ENCODE measurements around the gene SPRYD3. TPM values are rescaled to one million over a fixed set of nuclear protein-coding genes. Genes with fewer than 3 reads are reported as not detected.

Gene SPRYD3
- total RNA-seq, 6 donors from 2014 or later = 34.8 to 53.3 (median 46.7) TPM

DNA sequence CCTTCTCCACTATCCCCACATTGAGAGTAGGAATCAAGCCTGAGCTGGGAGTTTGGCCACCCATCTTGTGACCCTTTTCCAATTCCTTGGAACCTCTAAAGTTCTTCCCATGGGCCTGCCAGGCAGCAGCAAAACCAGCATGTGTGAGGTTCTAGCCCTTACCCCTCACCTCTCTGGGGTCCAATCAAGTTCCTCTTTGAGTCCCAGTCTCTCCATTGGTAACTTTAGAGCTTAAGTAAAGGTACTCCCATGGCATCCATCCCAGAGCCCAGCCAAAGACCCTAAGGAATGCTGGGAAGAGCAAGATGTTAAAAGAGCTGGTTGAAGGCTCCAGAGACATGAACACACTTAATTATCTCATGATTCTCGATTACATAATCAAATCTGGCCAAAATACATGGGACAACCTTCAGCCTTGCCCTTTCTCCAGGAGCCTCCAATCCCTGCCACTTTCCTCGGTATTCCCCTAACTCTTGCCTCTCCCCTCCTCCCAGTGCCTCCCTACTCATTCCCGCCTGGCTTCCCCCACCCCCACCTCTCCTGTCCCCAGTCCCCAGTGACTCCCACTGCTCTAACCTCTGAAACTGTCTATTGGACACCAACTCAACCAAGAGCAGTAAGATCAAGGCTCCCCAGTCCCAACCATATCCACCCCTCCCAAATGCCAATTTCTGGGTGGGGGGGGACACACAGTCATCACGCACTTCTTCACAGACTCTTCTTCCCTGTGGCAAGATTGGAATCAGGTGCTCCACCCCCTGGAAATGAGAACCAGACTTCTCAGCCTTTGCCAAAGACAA, 34.1 kb downstream of the SPRYD3 start:
- ATAC-seq (ENCODE audit: low FRiP score in 2 of 2) (no peak), DNase-seq (no peak)
- TF ChIP-seq EP300 (IDR thresholded peaks at IDR 0.05) = no peak
- no peak for TF ChIP-seq POLR2AphosphoS5 (IDR thresholded peaks at IDR 0.05)
- no peak for TF ChIP-seq POLR2A (IDR thresholded peaks at IDR 0.05)
- TF ChIP-seq, protein P1, sequence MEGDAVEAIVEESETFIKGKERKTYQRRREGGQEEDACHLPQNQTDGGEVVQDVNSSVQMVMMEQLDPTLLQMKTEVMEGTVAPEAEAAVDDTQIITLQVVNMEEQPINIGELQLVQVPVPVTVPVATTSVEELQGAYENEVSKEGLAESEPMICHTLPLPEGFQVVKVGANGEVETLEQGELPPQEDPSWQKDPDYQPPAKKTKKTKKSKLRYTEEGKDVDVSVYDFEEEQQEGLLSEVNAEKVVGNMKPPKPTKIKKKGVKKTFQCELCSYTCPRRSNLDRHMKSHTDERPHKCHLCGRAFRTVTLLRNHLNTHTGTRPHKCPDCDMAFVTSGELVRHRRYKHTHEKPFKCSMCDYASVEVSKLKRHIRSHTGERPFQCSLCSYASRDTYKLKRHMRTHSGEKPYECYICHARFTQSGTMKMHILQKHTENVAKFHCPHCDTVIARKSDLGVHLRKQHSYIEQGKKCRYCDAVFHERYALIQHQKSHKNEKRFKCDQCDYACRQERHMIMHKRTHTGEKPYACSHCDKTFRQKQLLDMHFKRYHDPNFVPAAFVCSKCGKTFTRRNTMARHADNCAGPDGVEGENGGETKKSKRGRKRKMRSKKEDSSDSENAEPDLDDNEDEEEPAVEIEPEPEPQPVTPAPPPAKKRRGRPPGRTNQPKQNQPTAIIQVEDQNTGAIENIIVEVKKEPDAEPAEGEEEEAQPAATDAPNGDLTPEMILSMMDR (IDR thresholded peaks at IDR 0.05) = no peak
- Histone ChIP-seq H3K27me3 (no peaks in the 10 kb centered on the region), H3K36me3 (peaks cover 0 to 17% (median 1%) of the 10 kb centered on the region in 4 donors), H3K4me3 (peak overlapping the region in 1 of 4 donors; percentile 52), H3K27ac (peak overlapping the region; percentile 86 to 99 (median 94)), H3K4me1 (peaks cover 33 to 43% (median 38%) of the 10 kb centered on the region in 4 donors), H3K9me3 (no peaks in the 10 kb centered on the region)
- WGBS, 2 donors = 58 to 81% methylated on average over 4 of the region's 4 CpGs

DNA sequence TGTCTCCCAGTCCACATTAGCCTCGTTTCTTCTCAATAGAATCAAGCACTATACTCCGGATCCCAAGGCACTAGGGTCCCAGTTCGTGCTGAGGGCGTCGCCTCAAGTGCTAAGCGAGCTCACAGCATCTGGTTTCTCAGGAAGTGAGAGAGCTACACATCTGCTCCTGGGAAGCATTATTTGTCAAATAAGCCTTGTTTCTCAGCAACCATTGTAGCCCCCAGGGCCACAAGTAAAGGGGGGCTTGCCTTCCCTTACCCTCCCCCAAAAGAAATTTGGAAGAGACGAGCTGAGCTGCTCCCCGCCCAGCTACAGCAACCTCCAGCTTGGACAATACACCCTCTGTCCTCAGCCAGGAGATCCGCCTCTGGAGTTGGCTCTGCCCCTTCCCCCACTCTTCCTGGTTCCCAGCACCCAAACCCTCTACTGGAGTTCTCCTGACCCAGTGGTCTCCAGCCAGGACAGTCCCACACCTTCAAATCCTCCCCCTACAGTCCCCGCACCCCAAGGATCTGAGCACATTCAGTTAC, 35.1 kb downstream of the SPRYD3 start:
- Histone ChIP-seq H3K27me3 (no peaks in the 10 kb centered on the region), H3K36me3 (peaks cover 9 to 26% (median 10%) of the 10 kb centered on the region in 4 donors), H3K4me1 (peaks cover 35 to 46% (median 38%) of the 10 kb centered on the region in 4 donors), H3K9me3 (no peaks in the 10 kb centered on the region), H3K27ac (peak overlapping the region in 2 of 4 donors; percentile 92 to 99), H3K4me3 (no peak overlapping the region)
- no peak for DNase-seq
- 57 to 70% methylated on average over 8 to 10 of the region's 10 CpGs for WGBS, 2 donors
- no peak for ATAC-seq (ENCODE audit: low FRiP score in 2 of 2)
- no peak for TF ChIP-seq POLR2AphosphoS5 (IDR thresholded peaks at IDR 0.05)
- no peak for TF ChIP-seq POLR2A (IDR thresholded peaks at IDR 0.05)
- TF ChIP-seq, protein P1 (IDR thresholded peaks at IDR 0.05) = no peak
- TF ChIP-seq EP300 (IDR thresholded peaks at IDR 0.05) = no peak

DNA sequence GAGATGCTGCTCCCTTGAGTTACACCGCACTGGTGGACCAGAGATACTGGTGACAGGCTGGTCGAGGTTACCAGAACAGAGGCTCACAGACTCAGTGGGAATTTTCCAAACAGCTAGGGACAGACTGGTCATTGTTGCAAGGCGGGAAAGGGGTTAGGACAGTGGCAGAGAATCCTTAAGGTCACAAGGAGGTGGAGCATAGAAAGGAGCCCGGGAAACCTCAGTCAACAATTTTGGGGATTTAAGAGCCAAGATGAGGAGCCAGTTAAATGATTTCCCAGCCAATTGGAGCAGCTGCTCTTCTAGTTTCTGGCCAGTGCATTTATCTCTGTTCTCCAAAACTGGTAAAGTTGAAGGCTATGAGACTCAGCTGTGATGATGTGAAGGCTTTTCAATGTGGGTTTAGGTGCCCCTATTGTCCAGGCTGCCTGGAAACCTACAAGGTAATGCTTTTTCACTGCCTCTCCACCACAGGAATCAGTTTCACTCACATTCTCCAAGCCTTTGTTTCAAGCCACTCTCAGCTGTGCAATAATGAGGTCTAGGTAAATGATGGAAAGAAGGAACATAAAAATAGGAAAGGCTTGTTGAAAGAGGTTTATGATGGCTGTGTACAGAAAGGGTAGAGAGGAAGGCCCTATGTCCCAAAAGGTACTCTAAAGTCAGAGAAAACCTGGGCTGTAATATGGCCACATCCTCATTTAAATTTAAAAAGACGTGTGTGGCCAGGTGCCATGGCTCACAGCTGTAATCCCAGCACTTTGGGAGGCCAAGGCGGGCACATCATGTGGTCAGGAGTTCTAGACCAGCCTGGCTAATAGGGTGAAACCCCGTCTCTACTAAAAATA, 36.4 kb downstream of the SPRYD3 start:
- no peaks in the 10 kb centered on the region for H3K27me3 ChIP-seq
- no peaks in the 10 kb centered on the region for H3K9me3 ChIP-seq
- no peak for ATAC-seq (ENCODE audit: low FRiP score in 2 of 2)
- H3K27ac ChIP-seq = no peak overlapping the region
- TF ChIP-seq EP300 (IDR thresholded peaks at IDR 0.05) = no peak
- TF ChIP-seq POLR2AphosphoS5 (IDR thresholded peaks at IDR 0.05) = no peak
- TF ChIP-seq POLR2A (IDR thresholded peaks at IDR 0.05) = no peak
- TF ChIP-seq, protein P1 (IDR thresholded peaks at IDR 0.05) = no peak
- no peak for DNase-seq
- H3K36me3 ChIP-seq = peaks cover 14 to 38% (median 19%) of the 10 kb centered on the region in 4 donors
- H3K4me3 ChIP-seq = no peak overlapping the region
- H3K4me1 ChIP-seq = peaks cover 26 to 44% (median 34%) of the 10 kb centered on the region in 4 donors
- WGBS, 2 donors = 77 to 84% methylated on average over 7 of the region's 7 CpGs

DNA sequence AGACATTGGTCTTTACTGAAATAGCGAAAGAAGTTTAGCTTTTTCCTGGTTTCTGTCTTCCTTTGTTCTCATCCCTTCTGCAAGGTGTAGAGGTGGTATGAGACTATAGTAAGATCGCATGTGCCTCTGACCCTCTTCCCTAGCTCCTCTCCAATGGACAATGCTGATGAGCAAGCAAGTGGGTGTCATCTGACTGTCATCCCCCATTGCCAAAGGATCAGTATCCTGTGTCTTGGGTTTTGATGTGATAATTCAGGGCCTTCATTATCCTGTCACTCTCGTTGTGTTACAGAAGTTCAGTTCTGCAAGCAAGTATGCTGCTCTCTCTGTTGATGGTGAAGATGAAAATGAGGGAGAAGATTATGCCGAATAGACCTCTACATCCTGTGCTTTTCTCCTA, 39.3 kb downstream of the SPRYD3 start:
- no peaks in the 10 kb centered on the region for H3K27me3 ChIP-seq
- 90 to 92% methylated on average over 4 of the region's 4 CpGs for WGBS, 2 donors

DNA sequence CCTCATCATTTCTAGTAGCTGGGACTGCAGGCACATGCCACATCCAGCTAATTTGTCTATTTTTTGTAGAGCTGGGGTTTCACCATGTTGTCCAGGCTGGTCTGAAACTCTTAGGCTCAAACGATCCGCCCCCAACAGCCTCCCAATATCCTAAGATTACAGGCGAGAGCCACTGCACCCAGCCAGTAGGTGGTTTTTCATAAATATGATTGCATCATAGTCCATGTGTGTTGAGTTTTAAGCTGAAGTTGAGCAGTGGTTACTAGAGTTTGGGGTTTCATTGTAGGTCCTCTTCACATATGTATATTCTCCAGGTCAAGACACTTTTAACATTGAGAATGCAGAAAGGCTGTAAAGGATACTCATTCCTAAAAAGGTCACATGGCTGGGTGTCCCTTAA, 42.4 kb downstream of the SPRYD3 start:
- no peak for DNase-seq
- no peak for ATAC-seq (ENCODE audit: low FRiP score in 2 of 2)
- H3K9me3 ChIP-seq = no peaks in the 10 kb centered on the region
- TF ChIP-seq POLR2AphosphoS5 (IDR thresholded peaks at IDR 0.05) = no peak
- TF ChIP-seq, protein P1 (IDR thresholded peaks at IDR 0.05) = no peak
- TF ChIP-seq POLR2A (IDR thresholded peaks at IDR 0.05) = no peak
- no peak for TF ChIP-seq EP300 (IDR thresholded peaks at IDR 0.05)
- H3K4me1 ChIP-seq = peaks cover 0 to 17% (median 12%) of the 10 kb centered on the region in 4 donors
- no peaks in the 10 kb centered on the region for H3K27me3 ChIP-seq
- no peak overlapping the region for H3K4me3 ChIP-seq
- peaks cover 48 to 93% (median 72%) of the 10 kb centered on the region in 4 donors for H3K36me3 ChIP-seq
- WGBS, 2 donors = 80 to 90% methylated on average over 3 of the region's 3 CpGs
- peak overlapping the region in 1 of 4 donors; percentile 2 for H3K27ac ChIP-seq

More for the DNA sequence above, 39.3 kb downstream of the SPRYD3 start:
- H3K27ac ChIP-seq = peak overlapping the region in 2 of 4 donors; percentile 33 to 43
- H3K9me3 ChIP-seq = no peaks in the 10 kb centered on the region
- ATAC-seq (ENCODE audit: low FRiP score in 2 of 2) (no peak), DNase-seq (no peak)
- H3K36me3 ChIP-seq = peaks cover 40 to 68% (median 46%) of the 10 kb centered on the region in 4 donors
- TF ChIP-seq POLR2A (IDR thresholded peaks at IDR 0.05) (no peak), EP300 (IDR thresholded peaks at IDR 0.05) (no peak)
- H3K4me1 ChIP-seq = peaks cover 9 to 24% (median 20%) of the 10 kb centered on the region in 4 donors
- H3K4me3 ChIP-seq = no peak overlapping the region

Measured in upper lobe of left lung (tissue), 6 donors.